Endothelial cell of umbilical vein (primary cell): ENCODE results near the gene ZNF507. TPM values are rescaled to one million over a fixed set of nuclear protein-coding genes. Genes with fewer than 3 reads are reported as not detected.

Source experiments
- BruUV-seq: library from RNA; stranded (reverse); fragments of 400-500 nt; replicated peaks from 2 replicates; lab custom pipeline; 2021; lab: Mats Ljungman, UMichigan
- CTCF ChIA-PET: fragments of 300-600, 350-600 bp; sonication (Branson Sonifier 250); formaldehyde crosslinking; loops from one replicate; lab custom pipeline; 2021; ENCODE audit warnings: antibody characterized with exemption, inconsistent platforms; lab: Charles Lee
- POLR2A ChIA-PET: fragments of 300-600, 350-600 bp; sonication (Branson Sonifier 250); formaldehyde crosslinking; loops from one replicate; lab custom pipeline; 2021; ENCODE audit warnings: antibody characterized with exemption, inconsistent platforms; lab: Charles Lee
- DNase-seq: peaks from one replicate; pipeline ENCODE4 v3.0.0-alpha.2; 2011; ENCODE audit warnings: low read depth, low spot score
- FAIRE-seq: peaks from 2 replicates; lab custom pipeline; 2011; peaks lifted over from hg19 to GRCh38; lab: Jason Lieb, UNC
- H2AFZ ChIP-seq: 2 replicates; pipeline ENCODE4 v1.6.0; 2012; ENCODE audit warnings: low read depth, low read length, control low read depth, inconsistent platforms
- H3K27ac ChIP-seq: 2 replicates; pipeline ENCODE4 v1.5.1; 2011; ENCODE audit warnings: low read depth, mild to moderate bottlenecking, control low read depth, low read length, moderate library complexity; ENCODE audit not compliant: insufficient read depth
- H3K27me3 ChIP-seq, 2 experiments: 2 replicates each; pipeline versions ENCODE4 v1.6.0 to v1.6.1; 2011; ENCODE audit warnings: low read length in 2 of 2, mixed read lengths in 1 of 2; ENCODE audit not compliant: control insufficient read depth in 2 of 2, insufficient read depth in 2 of 2
- H3K36me3 ChIP-seq, 2 experiments: 2 replicates in 1 of 2; 3 replicates in 1 of 2; pipeline ENCODE4 v1.5.1; 2011; ENCODE audit warnings: low read length in 2 of 2, mild to moderate bottlenecking in 1 of 2, moderate library complexity in 1 of 2; ENCODE audit not compliant: control insufficient read depth in 2 of 2, insufficient read depth in 2 of 2; ENCODE audit errors: extremely low read depth in 1 of 2
- H3K4me1 ChIP-seq: 3 replicates; pipeline ENCODE4 v1.5.1; 2011; ENCODE audit warnings: mild to moderate bottlenecking, low read length; ENCODE audit not compliant: control insufficient read depth, insufficient read depth; ENCODE audit errors: extremely low read depth
- H3K4me2 ChIP-seq: 2 replicates; pipeline ENCODE4 v1.6.1; 2011; ENCODE audit warnings: low read length, control low read depth, mixed read lengths; ENCODE audit not compliant: insufficient read depth
- H3K4me3 ChIP-seq, 3 experiments: fragments of 200-600 bp in 1 of 3; sonication (generic), shearing (Covaris generic) in 1 of 3; replicated peaks in 1 of 3; 2 replicates each; pipeline ENCODE4 v1.5.1; 2011 to 2016; ENCODE audit warnings: control low read depth in 3 of 3, low read length in 3 of 3, mild to moderate bottlenecking in 2 of 3, inconsistent platforms in 1 of 3, low read depth in 1 of 3, moderate library complexity in 1 of 3; ENCODE audit not compliant: insufficient read depth in 1 of 3
- H3K79me2 ChIP-seq: 2 replicates; pipeline ENCODE4 v1.6.0; 2012; ENCODE audit warnings: low read length, inconsistent platforms; ENCODE audit not compliant: control insufficient read depth, insufficient read depth
- H3K9ac ChIP-seq: replicated peaks from 2 replicates; pipeline ENCODE3; 2011; ENCODE audit warnings: low read length, control low read depth; ENCODE audit not compliant: insufficient read depth; ENCODE audit errors: extremely low read depth
- H3K9me1 ChIP-seq: replicated peaks from 3 replicates; pipeline ENCODE4 v1.6.0; 2011; ENCODE audit warnings: mild to moderate bottlenecking, low read length; ENCODE audit not compliant: control insufficient read depth, insufficient read depth; ENCODE audit errors: extremely low read depth
- H3K9me3 ChIP-seq: replicated peaks from 2 replicates; pipeline ENCODE4 v1.5.1; 2012; ENCODE audit warnings: low read length, inconsistent platforms; ENCODE audit not compliant: control insufficient read depth, insufficient read depth
- H4K20me1 ChIP-seq: replicated peaks from 2 replicates; pipeline ENCODE3; 2011; ENCODE audit warnings: mild to moderate bottlenecking, low read length; ENCODE audit not compliant: control insufficient read depth, insufficient read depth; ENCODE audit errors: extremely low read depth
- EZH2 ChIP-seq: IDR thresholded peaks from 2 replicates; pipeline ENCODE4 v1.6.1; 2012; ENCODE audit warnings: borderline replicate concordance, low read depth, mild to moderate bottlenecking, moderate library complexity, low read length, inconsistent platforms; ENCODE audit not compliant: severe bottlenecking
- FOS ChIP-seq: IDR thresholded peaks from 2 replicates; pipeline ENCODE4 v1.6.1; 2011; ENCODE audit warnings: mild to moderate bottlenecking, low read length, moderate library complexity, borderline replicate concordance; ENCODE audit not compliant: insufficient read depth
- GATA2 ChIP-seq: IDR thresholded peaks from 2 replicates; pipeline ENCODE4 v1.7.0; 2011; ENCODE audit warnings: low read depth, mild to moderate bottlenecking, moderate library complexity, mixed read lengths, low read length; ENCODE audit not compliant: insufficient read length, insufficient read depth
- JUN ChIP-seq: IDR thresholded peaks from 2 replicates; pipeline ENCODE4 v1.6.1; 2011; ENCODE audit warnings: borderline replicate concordance, low read depth; ENCODE audit not compliant: insufficient read length, insufficient read depth
- MYC ChIP-seq: IDR thresholded peaks from one replicate; pipeline ENCODE4 v1.6.1; 2011; ENCODE audit warnings: mild to moderate bottlenecking, low read depth, low read length
- POLR2A ChIP-seq: IDR thresholded peaks from 2 replicates; pipeline ENCODE4 v1.6.1; 2012; ENCODE audit warnings: low read depth, mild to moderate bottlenecking, control low read depth, low read length
- POLR2AphosphoS5 ChIP-seq: IDR thresholded peaks from 2 replicates; pipeline ENCODE4 v1.6.1; 2012; ENCODE audit warnings: low read depth, mild to moderate bottlenecking, control low read depth, low read length, moderate library complexity; ENCODE audit not compliant: insufficient read depth
- dilution Hi-C: fragments of 300-500 bp; cut with MboI; formaldehyde crosslinking; loops from one replicate; pipeline ENCODE4 v1.15.0; 2019; ENCODE audit warnings: low sequenced_read_pairs; ENCODE audit not compliant: extremely low pct_ligation_motif_present
- intact Hi-C: fragments of 100-400 bp; cut with micrococcal nuclease; formaldehyde crosslinking; loops from one replicate; pipeline ENCODE4 v1.10.0; 2022
- polyA plus RNA-seq, 4 experiments: library from polyadenylated mRNA; depleted of rRNA in 3 of 4; stranded (reverse) in 3 of 4; unstranded in 1 of 4; fragments of >200 nt; gene quantifications; 2 replicates each; pipeline versions ENCODE4 v1.2.1 to v1.2.3, GENCODE V29; 2011 to 2012; ENCODE audit warnings: missing spikeins in 1 of 4
- total RNA-seq: library from RNA; stranded (reverse); gene quantifications from 2 replicates; pipeline ENCODE4 v1.2.3, GENCODE V29; 2021
- TF ChIP-seq, protein P1 (sequence below), 2 donors: IDR thresholded peaks; 1 replicate in 1 of 2; 2 replicates in 1 of 2; pipeline ENCODE4 v1.5.1; 2011; ENCODE audit warnings: low read length in 2 of 2, mild to moderate bottlenecking in 2 of 2, moderate library complexity in 2 of 2, control low read depth in 1 of 2, inconsistent platforms in 1 of 2, low read depth in 1 of 2; ENCODE audit not compliant: insufficient read depth in 1 of 2; ENCODE audit errors: extremely low read depth in 1 of 2
- TF ChIP-seq, protein P2 (sequence below): IDR thresholded peaks from 2 replicates; pipeline ENCODE4 v1.6.1; 2011; ENCODE audit not compliant: insufficient read depth, insufficient read length

Gene ZNF507
- total and polyA plus RNA-seq, 2 donors (not counting 3 experiments of a cell fraction or from before 2014, with no cell fraction given): 6.8 to 23.0 TPM

DNA sequence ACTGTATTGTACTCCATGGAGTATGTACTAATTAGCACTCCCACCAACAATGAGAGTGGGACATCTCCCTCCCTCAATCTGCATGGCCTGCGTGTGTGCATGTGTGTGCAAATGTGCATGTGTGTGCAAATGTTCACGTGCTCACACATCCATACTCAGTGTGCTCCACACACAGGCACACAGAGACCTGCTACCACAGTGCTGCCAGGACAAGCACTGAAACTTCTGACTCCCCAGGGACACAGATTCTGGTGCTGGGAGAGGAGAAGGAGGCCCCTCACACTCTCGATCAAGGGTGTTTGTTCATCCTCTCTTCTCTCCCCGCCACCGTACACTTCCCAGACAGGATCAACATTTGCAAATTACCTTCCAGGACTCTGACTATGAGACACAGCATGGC is 37.8 kb upstream of the ZNF507 start:
- TF ChIP-seq EZH2 (no peak), POLR2A (no peak), POLR2AphosphoS5 (no peak), MYC (no peak), FOS (no peak), GATA2 (no peak), JUN (no peak)
- TF ChIP-seq, protein P1, sequence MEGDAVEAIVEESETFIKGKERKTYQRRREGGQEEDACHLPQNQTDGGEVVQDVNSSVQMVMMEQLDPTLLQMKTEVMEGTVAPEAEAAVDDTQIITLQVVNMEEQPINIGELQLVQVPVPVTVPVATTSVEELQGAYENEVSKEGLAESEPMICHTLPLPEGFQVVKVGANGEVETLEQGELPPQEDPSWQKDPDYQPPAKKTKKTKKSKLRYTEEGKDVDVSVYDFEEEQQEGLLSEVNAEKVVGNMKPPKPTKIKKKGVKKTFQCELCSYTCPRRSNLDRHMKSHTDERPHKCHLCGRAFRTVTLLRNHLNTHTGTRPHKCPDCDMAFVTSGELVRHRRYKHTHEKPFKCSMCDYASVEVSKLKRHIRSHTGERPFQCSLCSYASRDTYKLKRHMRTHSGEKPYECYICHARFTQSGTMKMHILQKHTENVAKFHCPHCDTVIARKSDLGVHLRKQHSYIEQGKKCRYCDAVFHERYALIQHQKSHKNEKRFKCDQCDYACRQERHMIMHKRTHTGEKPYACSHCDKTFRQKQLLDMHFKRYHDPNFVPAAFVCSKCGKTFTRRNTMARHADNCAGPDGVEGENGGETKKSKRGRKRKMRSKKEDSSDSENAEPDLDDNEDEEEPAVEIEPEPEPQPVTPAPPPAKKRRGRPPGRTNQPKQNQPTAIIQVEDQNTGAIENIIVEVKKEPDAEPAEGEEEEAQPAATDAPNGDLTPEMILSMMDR (IDR thresholded peaks at IDR 0.05; ENCODE audit: extremely low read depth in 1 of 2, insufficient read depth in 1 of 2, low read depth in 1 of 2, low read length in 2 of 2): no peak
- TF ChIP-seq, protein P2, sequence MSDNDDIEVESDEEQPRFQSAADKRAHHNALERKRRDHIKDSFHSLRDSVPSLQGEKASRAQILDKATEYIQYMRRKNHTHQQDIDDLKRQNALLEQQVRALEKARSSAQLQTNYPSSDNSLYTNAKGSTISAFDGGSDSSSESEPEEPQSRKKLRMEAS: no peak
- dilution Hi-C loops: no loop called here

More for the DNA sequence above, 37.8 kb upstream of the ZNF507 start:
- FAIRE-seq (no peak), DNase-seq (no peak)
- Histone ChIP-seq H3K4me3 (no peak overlapping the region), H3K9me3 (no peaks in the 10 kb centered on the region), H3K9ac (no peak overlapping the region), H3K79me2 (no peaks in the 10 kb centered on the region), H3K4me2 (no peak overlapping the region), H3K4me1 (no peaks in the 10 kb centered on the region), H4K20me1 (no peaks in the 10 kb centered on the region), H3K36me3 (no peaks in the 10 kb centered on the region), H2AFZ (no peak overlapping the region), H3K27me3 (no peaks in the 10 kb centered on the region), H3K27ac (no peak overlapping the region), H3K9me1 (no peaks in the 10 kb centered on the region)
- intact Hi-C loops: no loop called here
- no TSS peak for BruUV-seq
- POLR2A ChIA-PET: no interaction called here
- CTCF ChIA-PET: no interaction called here
